Stimulated activated CD8-positive, alpha-beta memory T cell treated with anti-CD3 and anti-CD28 coated beads, Interleukin-7, amount 100 ng/mL, for 4 hours (primary cell): ENCODE results near the gene METRNL.
"Not testable (repeated sequence)": the region's sequence is repeated elsewhere in the genome, so short reads cannot be mapped to it uniquely, and the experiment has no call there.

Experiments
- DNase-seq, 2 donors: peaks; one replicate each; pipeline ENCODE4 v3.0.0-alpha.2; 2020; ENCODE audit warnings: low read depth in 2 of 2

The METRNL gene

DNA sequence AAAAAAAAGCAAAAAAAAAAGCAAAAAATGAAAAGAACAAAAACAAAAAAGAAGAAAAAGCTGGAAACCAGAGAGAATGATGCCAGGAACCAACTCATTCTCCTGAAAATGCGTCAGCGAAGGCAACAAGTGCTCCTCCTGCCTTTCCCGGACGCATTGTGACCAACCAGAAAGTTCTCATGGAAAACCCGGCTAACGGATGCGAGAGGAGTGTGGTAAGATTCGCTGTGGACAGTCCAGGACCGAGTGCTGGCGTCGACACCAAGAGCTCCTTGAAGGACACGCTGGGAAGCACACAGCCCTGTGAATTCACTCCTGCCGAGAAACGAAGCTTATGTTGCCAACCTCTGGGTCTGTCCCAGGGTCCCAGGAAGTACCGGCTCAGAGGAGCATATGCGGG lies 43.4 kb downstream of the METRNL start:
- DNase-seq: no peak

DNA sequence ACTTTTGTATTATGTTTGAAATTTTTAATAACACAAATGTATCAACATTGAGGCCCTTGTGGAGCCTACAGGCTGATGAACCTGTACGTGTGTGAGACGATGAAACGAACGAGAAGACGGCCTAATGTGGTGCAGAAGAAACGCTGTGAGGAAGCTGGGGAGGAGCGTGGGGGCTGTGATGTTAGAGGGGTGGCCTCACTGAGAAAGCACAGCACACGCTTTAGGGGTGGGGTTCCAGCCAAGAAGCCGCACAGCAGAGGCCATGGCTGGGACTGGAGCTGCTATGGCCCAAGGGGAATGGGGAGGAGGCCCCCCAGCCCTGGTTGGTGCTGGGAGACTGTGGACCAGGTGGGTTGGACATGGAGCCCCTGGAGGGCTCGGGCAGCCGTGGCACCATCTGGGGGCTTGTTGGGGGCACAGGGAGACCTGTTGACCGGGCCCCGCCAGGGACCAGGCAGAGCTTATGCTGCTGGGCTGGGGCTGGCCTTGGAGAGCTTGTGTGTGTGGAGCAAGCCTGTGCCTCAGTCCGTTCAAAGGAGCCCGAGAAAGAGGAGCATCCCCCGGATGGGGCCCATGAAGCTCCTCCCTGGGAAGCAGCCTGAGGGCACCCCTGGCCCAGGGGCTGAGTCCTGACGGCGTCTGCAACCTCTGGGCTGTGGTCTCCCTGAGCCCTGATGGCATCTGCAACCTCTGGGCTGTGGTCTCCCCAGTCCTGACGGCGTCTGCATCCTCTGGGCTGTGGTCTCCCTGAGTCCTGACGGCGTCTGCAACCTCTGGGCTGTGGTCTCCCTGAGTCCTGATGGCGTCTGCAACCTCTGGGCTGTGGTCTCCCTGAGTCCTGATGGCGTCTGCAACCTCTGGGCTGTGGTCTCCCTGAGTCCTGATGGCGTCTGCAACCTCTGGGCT lies 44.7 kb downstream of the METRNL start:
- DNase-seq: no peak

DNA sequence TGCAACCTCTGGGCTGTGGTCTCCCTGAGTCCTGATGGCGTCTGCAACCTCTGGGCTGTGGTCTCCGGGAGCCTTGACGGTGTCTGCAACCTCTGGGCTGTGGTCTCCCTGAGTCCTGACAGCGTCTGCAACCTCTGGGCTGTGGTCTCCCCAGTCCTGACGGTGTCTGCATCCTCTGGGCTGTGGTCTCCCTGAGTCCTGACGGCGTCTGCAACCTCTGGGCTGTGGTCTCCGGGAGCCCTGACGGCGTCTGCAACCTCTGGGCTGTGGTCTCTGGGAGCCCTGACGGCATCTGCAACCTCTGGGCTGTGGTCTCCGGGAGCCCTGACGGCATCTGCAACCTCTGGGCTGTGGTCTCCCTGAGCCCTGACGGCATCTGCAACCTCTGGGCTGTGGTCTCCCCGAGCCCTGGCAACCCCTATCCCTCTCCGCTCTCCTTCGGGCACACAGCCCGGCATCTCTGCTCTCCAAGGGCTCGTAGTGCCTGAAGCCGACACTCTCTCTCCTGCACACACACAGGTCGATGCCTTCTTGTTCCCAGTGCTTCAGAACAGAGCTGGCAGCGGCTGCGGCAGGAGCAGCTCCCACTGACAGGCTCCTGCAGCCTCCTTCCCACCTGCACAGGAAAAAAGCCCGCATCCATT lies 45.6 kb downstream of the METRNL start:
- DNase-seq: no peak

DNA sequence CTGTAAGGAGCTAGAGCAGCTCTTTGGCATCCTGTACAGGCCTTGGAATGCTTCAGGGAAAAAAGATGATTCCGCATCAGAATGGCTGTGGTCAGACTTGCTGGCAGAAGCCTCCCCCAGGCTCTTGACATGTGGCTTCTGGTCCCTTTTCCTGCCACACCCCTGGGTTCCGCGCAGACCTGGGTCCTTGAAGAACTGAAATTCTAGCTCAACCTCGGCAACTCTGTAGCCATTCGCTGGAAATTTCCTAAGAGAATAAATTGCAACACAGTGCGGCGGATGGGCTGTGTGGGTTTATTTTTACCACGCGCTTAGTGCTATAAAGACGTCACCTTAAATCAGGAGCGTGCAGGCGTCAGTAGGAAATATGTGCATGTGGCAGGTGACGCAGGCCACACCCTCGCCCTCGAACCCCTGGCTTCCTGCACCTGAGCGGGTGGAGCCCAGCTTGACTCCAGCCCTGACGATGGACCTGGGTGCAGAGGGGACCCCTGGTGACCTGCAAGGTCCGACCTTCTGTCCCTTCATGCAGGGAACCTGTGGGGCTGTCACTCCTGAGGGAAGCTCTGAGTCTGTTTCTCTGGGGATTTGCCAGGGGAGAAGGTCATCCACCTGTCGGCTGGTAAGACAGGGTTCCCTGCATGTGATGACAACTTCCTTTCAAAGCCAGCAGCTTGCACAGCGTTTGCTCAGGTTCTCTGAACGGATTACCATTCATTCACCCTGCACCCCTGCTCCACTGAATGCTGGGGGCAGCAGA lies 46.3 kb downstream of the METRNL start:
- DNase-seq: no peak

DNA sequence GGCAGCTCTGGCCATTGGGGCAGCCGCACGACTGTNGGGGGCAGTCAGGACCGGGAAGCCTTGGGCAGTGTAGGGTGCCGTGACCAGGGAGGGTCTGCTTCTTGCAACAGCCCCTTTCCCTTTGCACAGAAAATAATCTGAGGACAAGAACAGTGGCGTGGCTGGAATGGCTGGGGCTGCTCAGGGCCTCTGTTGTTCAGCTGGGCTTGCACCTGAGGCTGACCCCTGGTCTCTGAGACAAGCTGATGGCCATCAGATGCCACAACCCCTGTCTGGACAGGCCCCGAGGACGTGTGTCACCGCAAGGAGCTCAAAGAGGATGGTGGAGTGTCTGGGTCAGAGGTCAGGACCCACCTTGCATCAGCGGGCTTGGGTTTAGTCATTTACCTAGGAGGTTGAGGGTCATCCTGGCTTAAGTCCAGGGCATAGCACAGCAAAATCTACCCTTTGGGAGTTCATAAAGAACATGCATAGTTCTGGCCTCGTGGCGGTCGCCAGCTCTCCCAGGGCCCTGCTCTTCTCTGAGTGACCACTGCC lies 46.9 kb downstream of the METRNL start:
- no peak for DNase-seq

DNA sequence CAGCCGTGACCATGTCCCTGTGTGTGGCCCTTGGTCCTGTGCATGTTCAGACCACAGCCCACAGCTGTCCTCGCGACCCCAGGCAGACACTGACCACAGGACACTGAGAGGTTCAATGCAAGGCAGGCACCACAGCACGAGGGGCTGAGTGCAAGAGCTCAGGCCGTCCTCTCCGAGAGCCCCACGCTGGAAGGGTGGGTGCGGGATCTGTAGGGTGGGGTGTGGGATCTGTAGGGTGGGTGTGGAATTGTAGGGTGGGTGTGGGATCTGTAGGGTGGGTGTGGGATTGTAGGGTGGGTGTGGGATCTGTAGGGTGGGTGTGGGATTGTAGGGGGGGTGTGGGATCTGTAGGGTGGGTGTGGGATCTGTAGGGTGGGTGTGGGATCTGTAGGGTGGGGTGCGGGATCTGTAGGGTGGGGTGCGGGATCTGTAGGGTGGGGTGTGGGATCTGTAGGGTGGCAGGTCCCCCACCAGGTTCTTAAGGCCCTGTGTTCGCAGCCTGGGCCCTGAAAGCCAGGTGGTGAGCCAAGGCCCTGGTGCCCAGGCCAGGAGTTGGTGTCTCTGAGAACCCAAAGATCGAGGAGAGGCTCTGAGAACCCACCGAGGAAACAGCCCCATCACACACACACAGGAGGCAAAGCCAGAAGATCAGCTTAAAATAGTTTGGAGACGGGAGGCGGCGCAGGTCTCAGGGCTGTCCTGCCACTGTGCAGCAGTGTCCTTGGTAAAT lies 48.2 kb downstream of the METRNL start:
- DNase-seq: no peak

DNA sequence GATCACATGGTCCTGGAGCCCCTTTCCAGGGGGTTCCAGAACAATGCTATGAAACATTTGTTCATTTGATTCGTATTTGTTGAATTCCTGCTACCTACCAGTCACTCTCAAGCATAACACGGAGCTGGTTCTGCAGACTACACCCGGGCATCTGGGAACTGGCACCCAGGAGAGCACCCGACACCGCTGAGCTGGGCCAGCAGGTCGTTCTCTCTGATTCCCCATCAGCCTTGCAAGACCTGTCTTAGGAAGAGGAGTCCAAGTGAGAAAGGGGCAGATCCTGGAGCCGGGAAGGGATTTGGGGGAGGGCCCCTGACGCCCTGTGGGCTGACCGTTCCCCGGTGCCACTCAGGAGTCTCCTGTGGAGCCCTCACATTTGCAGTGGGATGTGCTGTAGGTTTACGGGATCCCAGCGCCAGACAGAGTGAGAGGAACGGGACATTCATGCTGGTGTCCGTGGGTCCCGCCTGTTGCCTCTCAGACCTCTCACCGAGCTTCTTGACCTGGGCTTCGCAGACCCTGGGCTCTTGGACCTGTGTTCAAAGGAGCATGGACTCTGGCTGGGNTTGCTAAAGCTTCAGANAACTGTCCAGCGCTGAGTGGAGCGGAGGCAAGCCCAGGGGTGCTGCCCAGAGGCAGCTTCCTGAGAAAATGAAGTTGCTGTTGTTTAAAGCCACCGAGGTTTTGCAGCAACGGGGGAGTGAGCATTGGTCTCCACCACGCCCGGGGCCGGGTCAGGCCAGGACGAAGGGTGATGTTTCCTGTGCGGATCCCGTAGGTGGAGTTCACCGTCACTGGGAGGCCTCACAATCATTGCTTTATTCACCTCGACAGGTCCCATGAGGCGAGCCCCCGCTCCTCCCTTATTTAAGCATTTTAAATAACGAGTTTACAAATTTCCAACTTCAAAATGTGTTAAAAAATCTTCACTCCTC lies 49.2 kb downstream of the METRNL start:
- DNase-seq: no peak

DNA sequence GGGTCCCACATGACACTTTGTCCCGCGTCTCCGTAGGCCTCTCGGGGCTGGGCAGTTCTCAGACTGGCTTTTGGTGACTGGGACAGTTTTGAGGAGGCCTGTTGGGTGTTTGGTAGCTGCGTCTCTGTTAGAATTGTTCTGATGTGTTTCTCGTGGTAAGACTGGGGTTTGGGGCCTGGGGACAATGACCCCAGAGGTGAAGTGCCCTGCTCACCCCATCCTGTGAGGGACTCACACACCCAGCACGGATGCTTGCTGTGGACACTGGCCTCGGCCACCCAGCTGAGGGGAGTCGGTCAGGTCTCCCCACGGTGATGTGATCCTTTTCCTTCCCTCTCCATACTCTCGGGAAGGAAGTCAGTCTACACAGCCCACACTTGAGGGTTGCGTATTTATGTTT lies 50.3 kb downstream of the METRNL start:
- no peak for DNase-seq

DNA sequence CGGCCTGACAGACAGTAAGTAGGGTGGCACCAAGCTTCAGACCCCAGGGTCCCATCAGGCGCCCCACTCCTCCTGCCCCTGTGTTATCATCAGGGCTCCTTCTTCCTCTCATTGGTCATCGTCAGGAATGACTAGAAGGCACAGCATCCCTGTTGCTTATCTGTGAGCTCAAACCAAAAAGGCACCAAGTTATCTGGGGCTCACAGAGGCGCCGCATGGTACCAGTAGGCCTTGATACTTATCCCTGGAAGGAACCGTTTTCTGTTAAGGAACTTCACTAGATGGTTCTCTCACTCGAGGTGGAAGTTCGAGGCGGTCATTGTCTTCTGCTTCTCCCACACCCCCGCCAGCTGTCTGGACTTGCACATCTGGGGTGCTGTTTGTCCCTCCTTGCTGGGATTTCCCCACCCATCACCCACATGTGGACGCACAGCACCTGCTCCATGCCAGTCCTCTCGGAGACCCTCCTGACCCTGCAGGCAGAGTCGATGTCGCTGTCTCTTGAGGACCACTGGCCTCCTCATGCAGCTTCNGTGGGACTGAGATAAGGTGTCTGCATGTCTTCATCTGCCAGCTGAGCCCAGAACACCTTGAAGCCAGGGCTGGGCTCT lies 52.1 kb downstream of the METRNL start:
- no peak for DNase-seq

DNA sequence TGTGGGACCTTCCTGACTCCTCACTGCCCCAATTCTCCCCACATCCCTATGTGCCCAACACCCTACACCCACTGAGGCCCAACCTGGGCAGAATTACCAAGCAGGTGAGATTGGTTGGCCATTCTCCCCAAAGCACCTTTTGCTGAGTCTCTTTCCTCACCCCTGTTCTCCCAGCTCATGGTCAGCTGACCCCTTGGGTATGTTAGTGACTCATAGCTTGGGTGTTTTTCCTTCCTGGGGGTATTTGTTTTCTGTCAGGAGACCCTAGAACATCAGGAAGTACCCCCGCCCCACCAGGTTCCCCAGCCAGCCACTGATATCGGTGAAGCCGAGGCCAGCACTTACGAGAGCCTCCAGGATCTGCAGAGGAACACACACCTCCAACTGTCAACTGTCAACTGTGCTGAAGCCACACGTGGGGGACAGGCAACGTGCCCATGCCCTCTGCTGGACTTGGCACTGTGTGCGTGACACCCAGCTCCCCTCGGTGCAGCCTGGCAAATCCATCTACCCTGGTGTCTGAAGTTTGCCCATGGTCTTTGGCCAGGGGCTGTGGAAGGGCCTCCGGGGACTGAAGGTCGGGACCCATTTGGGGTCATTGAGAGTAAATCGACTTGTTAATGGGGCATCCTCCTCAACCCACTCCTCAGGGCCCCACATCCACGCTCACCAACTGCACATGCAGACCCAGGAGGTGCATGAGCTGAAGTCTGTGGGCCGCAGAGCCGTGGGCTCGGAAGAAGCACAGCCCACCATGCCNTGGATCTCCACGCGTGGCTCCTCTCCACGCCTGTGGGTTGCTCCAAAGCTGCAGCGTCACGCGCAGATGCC lies 53.1 kb downstream of the METRNL start:
- no peak for DNase-seq

DNA sequence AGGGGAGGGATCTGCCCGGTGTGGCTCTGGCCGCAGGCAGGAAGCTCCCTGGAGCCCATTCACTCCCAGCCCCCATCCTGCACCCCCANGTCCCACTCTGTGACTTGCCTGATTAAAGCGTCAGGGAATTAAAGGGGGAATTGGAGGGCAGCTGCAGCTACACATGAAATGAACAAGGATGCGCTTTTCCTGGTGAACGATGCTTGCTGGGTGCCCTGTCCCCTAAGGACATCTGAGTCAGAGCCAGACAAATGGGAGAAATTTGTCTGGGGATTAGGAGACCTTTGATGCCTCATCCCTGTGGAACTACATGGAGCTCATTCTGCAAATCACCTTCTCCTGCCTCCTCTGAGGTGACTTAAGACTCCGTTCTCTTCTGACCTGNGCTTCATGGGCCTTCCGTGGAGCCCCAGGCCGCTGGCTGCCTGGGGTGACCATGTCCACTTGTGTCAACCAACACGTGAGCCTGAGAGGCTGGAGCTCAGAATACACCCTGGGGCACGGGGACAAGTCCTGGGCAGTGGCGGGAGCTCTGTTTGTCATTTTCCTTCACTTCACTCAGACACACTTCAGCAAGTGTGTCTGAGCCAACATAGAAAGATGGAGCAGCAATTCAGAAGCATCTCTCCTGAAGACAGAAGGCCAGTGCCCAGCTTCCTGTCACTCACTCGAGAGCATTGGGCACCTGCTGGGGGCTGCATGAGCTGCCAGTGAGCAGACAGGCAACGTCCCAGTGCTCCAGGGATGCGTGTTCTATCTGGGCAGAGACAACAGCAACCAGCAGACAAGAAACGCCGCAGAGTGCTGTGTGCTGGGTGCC lies 54.1 kb downstream of the METRNL start:
- no peak for DNase-seq

DNA sequence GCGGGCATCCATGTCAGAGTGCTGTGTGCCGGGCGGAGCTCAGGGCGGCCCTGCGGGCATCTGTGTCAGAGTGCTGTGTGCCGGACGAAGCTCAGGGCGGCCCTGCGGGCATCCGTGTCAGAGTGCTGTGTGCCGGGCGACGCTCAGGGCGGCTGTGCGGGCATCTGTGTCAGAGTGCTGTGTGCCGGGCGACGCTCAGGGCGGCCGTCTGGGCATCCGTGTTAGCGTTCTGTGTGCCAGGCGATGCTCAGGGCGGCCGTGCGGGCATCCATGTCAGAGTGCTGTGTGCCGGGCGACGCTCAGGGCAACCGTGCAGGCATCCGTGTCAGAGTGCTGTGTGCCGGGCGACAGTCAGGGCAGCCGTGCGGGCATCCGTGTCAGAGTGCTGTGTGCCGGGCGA lies 55.0 kb downstream of the METRNL start:
- DNase-seq: not testable (repeated sequence)

DNA sequence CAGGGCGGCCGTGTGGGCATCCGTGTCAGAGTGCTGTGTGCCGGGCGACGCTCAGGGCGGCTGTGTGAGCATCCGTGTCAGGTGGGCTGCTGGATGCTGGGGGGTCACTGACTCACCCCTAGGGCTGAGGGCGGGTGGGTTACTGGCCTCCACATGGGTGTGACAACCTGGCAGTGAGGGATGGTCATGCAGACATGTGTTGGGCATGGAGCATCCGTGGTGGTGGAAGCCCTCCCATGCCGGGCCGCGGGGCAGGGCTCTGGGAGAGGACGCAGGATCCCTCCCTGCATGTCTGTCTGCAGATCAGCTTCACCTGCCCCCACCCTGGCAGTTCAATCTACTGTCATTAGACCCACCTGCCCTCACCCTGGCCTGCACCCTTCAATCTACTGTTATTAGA lies 56.3 kb downstream of the METRNL start:
- no peak for DNase-seq

DNA sequence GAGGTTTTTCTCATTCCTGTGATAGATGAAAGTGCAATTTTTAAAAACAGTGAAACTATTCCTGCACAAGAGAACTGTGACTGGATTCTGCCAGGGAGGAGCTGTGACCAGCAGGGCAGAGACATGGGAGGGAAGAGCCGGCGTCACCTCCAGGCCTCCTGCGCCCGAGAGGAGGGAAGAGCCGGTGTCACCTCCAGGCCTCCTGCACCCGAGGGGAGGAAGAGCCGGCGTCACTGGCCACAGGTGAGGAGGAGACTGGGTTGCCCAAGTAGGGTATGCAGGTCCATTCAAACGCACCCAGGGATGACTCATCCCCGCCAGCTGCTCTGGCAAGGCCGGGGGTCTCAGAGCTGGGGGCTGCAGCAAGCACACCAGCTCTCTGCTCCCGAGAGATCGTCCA lies 56.7 kb downstream of the METRNL start:
- DNase-seq: no peak

DNA sequence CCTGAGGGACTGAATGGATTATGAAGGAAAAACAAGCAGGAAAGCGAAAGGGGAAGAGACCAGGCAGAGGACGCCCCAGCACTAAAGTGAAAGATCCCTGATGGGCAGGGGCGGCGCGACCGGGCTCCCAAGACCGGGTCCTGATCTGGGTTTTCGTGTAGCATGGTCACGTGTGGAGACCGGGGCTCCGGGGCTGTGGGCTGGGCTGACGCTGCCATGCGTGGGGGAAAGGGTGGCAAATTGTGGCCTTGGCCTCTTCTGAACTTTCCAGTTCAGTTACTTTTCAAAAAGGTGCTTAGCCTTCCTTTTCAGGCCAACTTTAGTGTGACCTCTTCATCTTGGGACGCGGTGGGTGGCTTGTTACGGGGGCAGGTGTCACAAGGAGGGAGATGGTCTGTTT lies 57.5 kb downstream of the METRNL start:
- DNase-seq: no peak

DNA sequence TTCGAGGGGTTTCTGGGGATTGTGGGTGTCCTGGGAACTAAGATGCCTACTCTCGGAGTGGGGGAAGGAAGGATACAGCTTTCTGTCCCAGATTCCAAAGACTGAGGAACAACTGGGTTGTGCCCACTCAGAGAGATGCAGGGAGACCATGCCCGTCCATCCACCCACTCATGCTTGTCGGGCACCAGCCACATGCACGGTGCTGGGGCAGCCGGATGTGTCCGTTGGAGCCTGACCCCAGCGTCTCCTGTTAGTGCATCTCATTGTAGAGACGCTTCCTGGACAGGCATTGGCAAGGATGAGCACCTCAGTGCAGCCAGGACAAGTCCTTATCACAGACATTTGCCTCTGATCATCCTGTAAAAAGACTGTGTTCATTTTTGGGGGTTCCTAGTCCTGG lies 58.1 kb downstream of the METRNL start:
- DNase-seq: no peak

DNA sequence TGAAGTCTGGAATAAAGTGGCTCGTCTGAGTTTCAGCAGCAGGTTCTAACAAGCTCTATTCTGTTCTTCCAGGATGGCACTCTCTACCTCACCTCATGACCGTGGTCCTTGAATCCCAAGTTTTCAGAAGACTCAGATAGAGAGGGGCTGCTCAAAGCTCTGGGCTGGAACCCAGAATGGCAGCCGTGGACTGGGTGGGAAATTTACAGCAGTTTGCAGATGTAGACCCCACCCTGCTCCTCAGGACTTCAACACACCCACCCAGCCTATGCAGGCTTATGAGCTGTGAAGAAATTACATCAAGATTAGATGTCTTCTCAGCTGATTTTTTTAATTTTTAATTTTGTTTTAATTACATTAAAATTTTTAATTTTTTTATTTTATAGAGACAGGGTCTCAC lies 59.4 kb downstream of the METRNL start:
- no peak for DNase-seq

DNA sequence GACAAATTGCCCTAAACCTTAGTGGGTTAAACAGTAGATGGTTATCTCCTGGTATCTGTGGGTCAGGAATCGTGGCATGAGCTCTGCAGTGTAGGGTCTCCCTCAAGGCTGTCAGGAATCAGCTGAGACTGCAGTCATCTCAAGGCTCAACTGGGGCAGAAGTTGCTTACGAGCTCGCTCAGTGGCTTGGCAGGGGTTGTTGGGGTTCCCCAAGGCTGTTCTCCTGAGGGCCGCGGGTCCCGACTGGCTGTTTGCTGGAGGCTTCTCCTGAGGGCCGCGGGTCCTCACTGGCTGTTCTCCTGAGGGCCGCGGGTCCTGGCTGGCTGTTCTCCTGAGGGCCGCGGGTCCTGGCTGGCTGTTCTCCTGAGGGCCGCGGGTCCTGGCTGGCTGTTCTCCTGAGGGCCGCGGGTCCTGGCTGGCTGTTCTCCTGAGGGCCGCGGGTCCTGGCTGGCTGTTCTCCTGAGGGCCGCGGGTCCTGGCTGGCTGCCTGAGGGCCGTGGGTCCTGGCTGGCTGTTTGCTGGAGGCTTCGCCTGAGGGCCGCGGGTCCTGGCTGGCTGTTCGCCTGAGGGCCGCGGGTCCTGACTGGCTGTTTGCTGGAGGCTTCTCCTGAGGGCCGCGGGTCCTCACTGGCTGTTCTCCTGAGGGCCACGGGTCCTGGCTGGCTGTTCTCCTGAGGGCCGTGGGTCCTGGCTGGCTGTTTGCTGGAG lies 60.3 kb downstream of the METRNL start:
- not testable (repeated sequence) for DNase-seq
